K562 (cell line): ENCODE results near the gene SRRM5.

Experiments
- ATF2 ChIP-seq: sonication (generic); formaldehyde crosslinking; IDR thresholded peaks from 2 replicates; pipeline ENCODE4 v1.8.1; 2022; ENCODE audit warnings: missing genetic modification reagents
- CTCF ChIP-seq, 3 experiments: IDR thresholded peaks in 2 of 3; conservative IDR thresholded peaks in 1 of 3; 2 replicates each; pipeline ENCODE4 v1.5.1; 2011 to 2012; ENCODE audit warnings: low read length in 3 of 3, mild to moderate bottlenecking in 3 of 3, control low read depth in 2 of 3, improper control_type of control experiment in 1 of 3, inconsistent platforms in 1 of 3, low read depth in 1 of 3, mixed read lengths in 1 of 3, moderate library complexity in 1 of 3; ENCODE audit not compliant: insufficient read depth in 2 of 3
- GATA2 ChIP-seq: sonication (generic); formaldehyde crosslinking; IDR thresholded peaks from 2 replicates; pipeline ENCODE4 v1.4.0; 2020; ENCODE audit warnings: mild to moderate bottlenecking, missing genetic modification reagents
- HMGXB4 ChIP-seq: sonication (generic); formaldehyde crosslinking; IDR thresholded peaks from 2 replicates; pipeline ENCODE4 v1.8.1; 2023; ENCODE audit warnings: mild to moderate bottlenecking, missing genetic modification reagents
- SMC3 ChIP-seq: conservative IDR thresholded peaks from 2 replicates; pipeline ENCODE4 v1.6.1; 2011; ENCODE audit warnings: low read depth, low read length, improper control_type of control experiment; ENCODE audit not compliant: insufficient read depth
- TAF15 ChIP-seq: fragments of 200-400 bp; formaldehyde crosslinking; IDR thresholded peaks from 2 replicates; pipeline ENCODE4 v1.6.1; 2017; ENCODE audit warnings: mild to moderate bottlenecking, low read depth, low read length, moderate library complexity
- XRCC4 ChIP-seq: IDR thresholded peaks from one replicate; pipeline ENCODE4 v1.6.1; 2011; ENCODE audit not compliant: insufficient read depth, insufficient read length; ENCODE audit errors: extremely low read depth
- ZNF121 ChIP-seq: sonication (generic); formaldehyde crosslinking; conservative IDR thresholded peaks from 2 replicates; pipeline ENCODE4 v1.8.0; 2022; ENCODE audit warnings: missing genetic modification reagents
- ZNF384 ChIP-seq: IDR thresholded peaks from 2 replicates; pipeline ENCODE4 v1.6.1; 2012; ENCODE audit warnings: low read depth, low read length, improper control_type of control experiment
- ZNF512 ChIP-seq: IDR thresholded peaks from 2 replicates; pipeline ENCODE4 v1.6.1; 2016; ENCODE audit warnings: missing genetic modification characterization, missing compliant biosample characterization

GRCh38 chr19:43575156-43575950 lies 36.5 kb upstream of the SRRM5 start, which contains the start of the genes PINLYP and XRCC1:
- TF ChIP-seq HMGXB4 (CRISPR knock-in tag), result no peak
- no peak for TF ChIP-seq ZNF512 (tag)
- TF ChIP-seq XRCC4, result no peak
- TF ChIP-seq CTCF (IDR thresholded peaks at IDR 0.05 in 2 of 3, conservative IDR thresholded peaks at IDR 0.05 in 1 of 3; ENCODE audit: insufficient read depth in 2 of 3, low read depth in 1 of 3, low read length in 3 of 3), result no peak
- no peak for TF ChIP-seq ZNF384
- no peak for TF ChIP-seq GATA2 (CRISPR knock-in tag)
- no peak for TF ChIP-seq ATF2 (CRISPR knock-in tag)
- no peak for TF ChIP-seq SMC3
- TF ChIP-seq ZNF121 (CRISPR knock-in tag), result no peak
- no peak for TF ChIP-seq TAF15
